ENCODE data around the gene DEFB113. TPM values are rescaled to one million over a fixed set of nuclear protein-coding genes. Genes with fewer than 3 reads are reported as not detected.

Gene DEFB113
- total RNA-seq, 2 donors from 2014 or later = not detected

DNA sequence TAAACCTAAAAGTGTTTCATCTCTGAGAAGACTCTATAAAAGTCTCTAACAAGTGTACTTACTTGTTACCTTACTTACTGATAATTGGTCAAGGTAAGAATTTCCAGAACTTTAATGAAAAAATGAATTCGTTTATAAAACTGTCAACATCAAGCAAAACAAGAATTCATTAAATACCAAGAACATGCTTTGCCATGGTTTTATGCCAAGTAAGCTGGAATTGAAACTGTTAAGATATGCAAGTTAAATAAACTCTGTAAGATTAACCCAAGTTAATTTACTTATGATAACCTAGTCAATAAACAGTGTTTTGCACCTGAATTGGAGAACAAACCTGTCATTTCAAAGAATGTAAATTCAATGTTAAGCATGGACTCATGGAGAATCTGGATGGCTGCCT lies 17.1 kb upstream of the DEFB113 start:
- H3K4me3 ChIP-seq = no peak overlapping the region
- H3K9me3 ChIP-seq = no peaks in the 10 kb centered on the region
- no peak overlapping the region for H3K9ac ChIP-seq (ENCODE audit: low read depth in 2 of 2, low read length in 2 of 2)
- H3K36me3 ChIP-seq = no peaks in the 10 kb centered on the region
- no peak for TF ChIP-seq CTCF (IDR thresholded peaks at IDR 0.05)
- H3K27me3 ChIP-seq = no peaks in the 10 kb centered on the region
- H3K27ac ChIP-seq = no peak overlapping the region
- H3K4me1 ChIP-seq = no peaks in the 10 kb centered on the region
- no peak for DNase-seq
- intact Hi-C loops (cut with DNase I) = no loop called here

GRCh38 chr6:49982046-49982445 lies 12.6 kb upstream of the DEFB113 start:
- Histone ChIP-seq H3K36me3 (no peaks in the 10 kb centered on the region), H3K27ac (no peak overlapping the region), H3K4me1 (no peaks in the 10 kb centered on the region), H3K27me3 (no peaks in the 10 kb centered on the region), H3K9ac (ENCODE audit: low read depth in 2 of 2, low read length in 2 of 2) (no peak overlapping the region), H3K9me3 (no peaks in the 10 kb centered on the region), H3K4me3 (no peak overlapping the region)
- DNase-seq = no peak
- TF ChIP-seq CTCF (IDR thresholded peaks at IDR 0.05) = no peak
- intact Hi-C loops (cut with DNase I) = no loop called here

GRCh38 chr6:49980898-49981297 lies 11.5 kb upstream of the DEFB113 start:
- no peak for DNase-seq
- Histone ChIP-seq H3K36me3 (no peaks in the 10 kb centered on the region), H3K9ac (ENCODE audit: low read depth in 2 of 2, low read length in 2 of 2) (no peak overlapping the region), H3K4me3 (no peak overlapping the region), H3K4me1 (no peaks in the 10 kb centered on the region), H3K27ac (no peak overlapping the region), H3K9me3 (no peaks in the 10 kb centered on the region), H3K27me3 (no peaks in the 10 kb centered on the region)
- intact Hi-C loops (cut with DNase I) = no loop called here
- no peak for TF ChIP-seq CTCF (IDR thresholded peaks at IDR 0.05)

GRCh38 chr6:49979584-49979983 lies 10.2 kb upstream of the DEFB113 start:
- intact Hi-C loops (cut with DNase I) = no loop called here
- Histone ChIP-seq H3K36me3 (no peaks in the 10 kb centered on the region), H3K9ac (ENCODE audit: low read depth in 2 of 2, low read length in 2 of 2) (no peak overlapping the region), H3K27ac (no peak overlapping the region), H3K4me3 (no peak overlapping the region), H3K27me3 (no peaks in the 10 kb centered on the region), H3K4me1 (no peaks in the 10 kb centered on the region), H3K9me3 (no peaks in the 10 kb centered on the region)
- no peak for TF ChIP-seq CTCF (IDR thresholded peaks at IDR 0.05)
- DNase-seq = no peak

- Histone ChIP-seq H3K27ac (no peak overlapping the region), H3K9ac (ENCODE audit: low read depth in 2 of 2, low read length in 2 of 2) (no peak overlapping the region), H3K4me1 (no peaks in the 10 kb centered on the region), H3K36me3 (no peaks in the 10 kb centered on the region), H3K9me3 (no peaks in the 10 kb centered on the region), H3K27me3 (no peaks in the 10 kb centered on the region), H3K4me3 (no peak overlapping the region)
- no peak for TF ChIP-seq CTCF (IDR thresholded peaks at IDR 0.05)
- intact Hi-C loops (cut with DNase I) = no loop called here
- no peak for DNase-seq
These were observed 9.2 kb upstream of the DEFB113 start for GRCh38 chr6:49978332-49979226.

Measured in colonic mucosa (tissue), 4 donors.